Bronchial epithelial cell (primary cell): ENCODE results near the gene WDR74. TPM values are rescaled to one million over a fixed set of nuclear protein-coding genes. Genes with fewer than 3 reads are reported as not detected.

Experiments
- DNase-seq: peaks from one replicate; pipeline ENCODE4 v3.0.0-alpha.2; 2010; ENCODE audit warnings: low read depth
- FAIRE-seq: peaks from 2 replicates; lab custom pipeline; 2011; peaks lifted over from hg19 to GRCh38; lab: Jason Lieb, UNC
- H3K27me3 ChIP-seq: 2 replicates; pipeline ENCODE4 v1.5.1; 2011; ENCODE audit warnings: low read length; ENCODE audit not compliant: control insufficient read depth, insufficient read depth
- H3K36me3 ChIP-seq: 2 replicates; pipeline ENCODE4 v1.5.1; 2011; ENCODE audit warnings: low read length; ENCODE audit not compliant: control insufficient read depth, insufficient read depth
- H3K4me3 ChIP-seq: 2 replicates; pipeline ENCODE4 v1.5.1; 2011; ENCODE audit warnings: mild to moderate bottlenecking, low read depth, low read length, control low read depth
- CTCF ChIP-seq: IDR thresholded peaks from 2 replicates; pipeline ENCODE4 v1.5.1; 2011; ENCODE audit warnings: mild to moderate bottlenecking, moderate library complexity, low read length, control low read depth, inconsistent platforms; ENCODE audit not compliant: insufficient read depth, severe bottlenecking
- total RNA-seq: library from RNA; depleted of rRNA; stranded (reverse); fragments of >200 nt; gene quantifications from 2 replicates; pipeline ENCODE4 v1.2.1, GENCODE V29; 2014

WDR74 gene
- total RNA-seq, 1 donor from 2014 or later: 113 TPM

DNA sequence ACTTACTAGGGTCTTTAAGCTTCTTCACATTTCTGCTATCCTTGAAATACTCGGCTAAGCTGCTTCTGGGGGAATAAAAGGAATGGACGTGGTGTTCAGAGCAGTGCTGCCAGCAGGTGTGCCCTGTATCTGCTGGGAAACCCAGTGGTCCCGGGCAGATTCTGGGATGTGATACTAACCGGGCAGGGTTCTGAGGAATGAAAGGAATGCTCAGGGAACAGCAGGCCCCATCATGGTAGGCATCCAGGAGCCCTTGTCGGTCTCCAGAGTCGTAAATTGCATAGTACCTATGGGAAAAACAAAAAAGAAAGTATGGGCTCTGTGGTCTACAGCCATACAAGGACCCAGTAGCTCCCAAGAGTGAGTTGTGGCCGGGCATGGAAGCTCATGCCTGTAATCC lies 43.1 kb downstream of the WDR74 start:
- DNase-seq (no peak), FAIRE-seq (no peak)
- no peak overlapping the region for H3K4me3 ChIP-seq
- TF ChIP-seq CTCF: no peak
- no peaks in the 10 kb centered on the region for H3K27me3 ChIP-seq
- H3K36me3 ChIP-seq: peaks cover 48% of the 10 kb centered on the region

GRCh38 chr11:62794201-62794775 lies 45.1 kb downstream of the WDR74 start:
- H3K27me3 ChIP-seq: no peaks in the 10 kb centered on the region
- TF ChIP-seq CTCF: no peak
- FAIRE-seq (no peak), DNase-seq (no peak)
- no peak overlapping the region for H3K4me3 ChIP-seq
- H3K36me3 ChIP-seq: peaks cover 33% of the 10 kb centered on the region

DNA sequence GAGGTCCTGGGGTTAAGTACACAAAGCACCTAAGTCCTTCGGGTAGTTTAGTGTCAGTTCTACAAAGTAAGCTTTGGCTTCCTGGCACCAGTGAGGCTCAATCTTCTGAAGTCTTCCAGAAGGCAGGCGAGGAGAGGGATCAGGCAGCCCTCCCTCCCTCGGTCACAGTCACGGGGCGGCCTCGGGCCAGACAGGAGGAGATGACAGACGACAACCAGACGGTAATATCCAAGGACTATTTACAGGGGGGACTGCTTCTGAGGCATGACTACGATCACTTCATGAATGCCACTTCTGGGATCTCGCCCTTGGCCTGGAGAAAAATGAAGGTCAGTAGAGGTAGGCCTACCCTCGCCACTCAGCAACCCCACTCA lies 47.2 kb downstream of the WDR74 start:
- no peak for TF ChIP-seq CTCF
- no peaks in the 10 kb centered on the region for H3K27me3 ChIP-seq
- H3K4me3 ChIP-seq: no peak overlapping the region
- FAIRE-seq (no peak), DNase-seq (no peak)
- peaks cover 21% of the 10 kb centered on the region for H3K36me3 ChIP-seq

- Histone ChIP-seq H3K36me3 (peaks cover 21% of the 10 kb centered on the region), H3K4me3 (peak within 1 kb of the TSS; percentile 89), H3K27me3 (no peaks in the 10 kb centered on the region)
- DNase-seq (peak; percentile 65), FAIRE-seq (no peak)
- TF ChIP-seq CTCF: peak; percentile 21
Measured at GRCh38 chr11:62791501-62792201, 47.7 kb downstream of the WDR74 start, which contains the start of gene TMEM223. Gene TMEM223 (minus strand): TSS chr11:62792006. CDS start chr11:62791994, 12 bp downstream.

- TF ChIP-seq CTCF: no peak
- H3K27me3 ChIP-seq: no peaks in the 10 kb centered on the region
- H3K4me3 ChIP-seq: no peak overlapping the region
- no peak for DNase-seq
- peaks cover 8% of the 10 kb centered on the region for H3K36me3 ChIP-seq
- no peak for FAIRE-seq
Measured at GRCh38 chr11:62789576-62789975, 49.8 kb downstream of the WDR74 start.
